ENCODE measurements around the gene AMPD3. TPM values are rescaled to one million over a fixed set of nuclear protein-coding genes. Genes with fewer than 3 reads are reported as not detected.

The AMPD3 gene
- total and polyA plus RNA-seq, 12 donors, result 0.59 to 8.7 (median 2.4) TPM

GRCh38 chr11:10534316-10534715 lies 79.3 kb downstream of the AMPD3 start:
- 66 to 67% methylated on average over 2 of the region's 2 CpGs for WGBS, 2 donors
- no peaks in the 10 kb centered on the region for H3K9me3 ChIP-seq
- H3K27me3 ChIP-seq, result no peaks in the 10 kb centered on the region
- no peak overlapping the region for H3K4me3 ChIP-seq
- H3K27ac ChIP-seq, result no peak overlapping the region
- intact Hi-C loops (cut with DNase I), result loop anchor here in 1 of 10 donors (10.0 kb wide), 1 partner anchor 60 kb away; no protein-coding TSS in a partner anchor
- H3K4me1 ChIP-seq, result peaks cover 0 to 10% (median under 1%) of the 10 kb centered on the region in 9 donors
- TF ChIP-seq CTCF (IDR thresholded peaks at IDR 0.05), result no peak
- H3K36me3 ChIP-seq, result peaks cover 0 to 46% (median 16%) of the 10 kb centered on the region in 9 donors
- DNase-seq (no peak), ATAC-seq (no peak)

GRCh38 chr11:10537600-10537999 lies 82.5 kb downstream of the AMPD3 start:
- no peak for ATAC-seq
- intact Hi-C loops (cut with DNase I), result loop anchor here in 1 of 10 donors (10.0 kb wide), 1 partner anchor 63 kb away; no protein-coding TSS in a partner anchor
- no peak overlapping the region for H3K27ac ChIP-seq

GRCh38 chr11:10538924-10539323 lies 83.9 kb downstream of the AMPD3 start:
- no peak for TF ChIP-seq CTCF (IDR thresholded peaks at IDR 0.05)
- H3K27me3 ChIP-seq, result no peaks in the 10 kb centered on the region
- no peaks in the 10 kb centered on the region for H3K9me3 ChIP-seq
- peaks cover 0 to under 1% (median 0%) of the 10 kb centered on the region in 9 donors for H3K36me3 ChIP-seq
- DNase-seq (no peak), ATAC-seq (no peak)
- intact Hi-C loops (cut with DNase I), result loop anchor here in 1 of 10 donors (10.0 kb wide), 1 partner anchor 64 kb away; no protein-coding TSS in a partner anchor
- H3K4me1 ChIP-seq, result peaks cover 0 to 24% (median 12%) of the 10 kb centered on the region in 9 donors
- H3K27ac ChIP-seq, result no peak overlapping the region
- no peak overlapping the region for H3K4me3 ChIP-seq
- WGBS, 2 donors, result 80 to 82% methylated on average over 1 of the region's 1 CpG

More at GRCh38 chr11:10537600-10537999, 82.5 kb downstream of the AMPD3 start:
- Histone ChIP-seq H3K9me3 (no peaks in the 10 kb centered on the region), H3K4me1 (peaks cover 0 to 24% (median 12%) of the 10 kb centered on the region in 9 donors), H3K27me3 (no peaks in the 10 kb centered on the region), H3K36me3 (peaks cover 0 to 13% (median 0%) of the 10 kb centered on the region in 9 donors), H3K4me3 (no peak overlapping the region)
- no peak for TF ChIP-seq CTCF (IDR thresholded peaks at IDR 0.05)
- no peak for DNase-seq

- ATAC-seq (no peak), DNase-seq (no peak)
- no peaks in the 10 kb centered on the region for H3K27me3 ChIP-seq
- H3K36me3 ChIP-seq, result no peaks in the 10 kb centered on the region
- no peaks in the 10 kb centered on the region for H3K9me3 ChIP-seq
- H3K4me1 ChIP-seq, result peaks cover 0 to 24% (median 12%) of the 10 kb centered on the region in 9 donors
- no peak for TF ChIP-seq CTCF (IDR thresholded peaks at IDR 0.05)
- intact Hi-C loops (cut with DNase I), result loop anchor here in 1 of 10 donors (10.0 kb wide), 1 partner anchor 65 kb away; no protein-coding TSS in a partner anchor
- H3K4me3 ChIP-seq, result no peak overlapping the region
- H3K27ac ChIP-seq, result no peak overlapping the region
Observed at GRCh38 chr11:10539339-10539738, 84.3 kb downstream of the AMPD3 start.
